ENCODE data around the gene MAB21L2.
A peak's percentile ranks its signal among the peaks of the same experiment; 100 is the strongest.
"Not testable (repeated sequence)": the region's sequence is repeated elsewhere in the genome, so short reads cannot be mapped to it uniquely, and the experiment has no call there.

MAB21L2 gene

DNA sequence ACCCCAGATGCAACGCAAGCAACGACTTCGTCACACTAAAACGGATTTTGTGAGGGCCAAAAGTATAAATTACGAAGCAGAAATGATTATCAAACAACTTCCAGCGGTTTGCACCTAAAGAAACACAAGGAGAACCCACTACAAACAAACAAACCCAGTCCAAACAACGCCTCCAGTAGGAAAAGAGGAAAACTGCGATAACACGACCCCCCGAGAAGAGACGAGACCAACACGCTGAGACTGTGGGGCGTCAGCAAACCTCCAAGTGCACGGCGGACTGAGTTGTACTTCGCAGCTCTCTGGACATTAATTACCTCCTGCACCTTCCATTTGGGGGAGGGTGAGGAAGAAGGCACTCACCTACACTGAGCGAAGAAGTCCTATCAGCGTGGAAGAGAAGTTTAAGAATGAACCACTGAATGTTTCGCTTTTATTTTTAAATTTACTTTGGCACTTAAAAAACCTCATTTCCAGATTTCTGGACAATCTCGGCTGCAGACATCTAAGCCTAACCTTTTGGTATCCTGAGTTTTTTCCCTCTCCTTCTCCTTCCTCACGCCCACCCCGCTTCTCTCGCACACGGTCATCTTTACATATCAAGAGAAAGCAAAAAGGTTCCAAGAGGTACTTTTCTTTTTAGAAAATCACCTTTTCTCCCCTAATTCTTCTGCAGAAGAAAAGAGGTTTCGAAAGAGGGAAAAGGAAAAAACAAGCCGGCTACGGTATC lies at the start of gene MAB21L2:
MAB21L2 (plus strand) TSS at position 6 of the 727 bp plus-strand sequence. CDS start 879 bp downstream, outside the sequence.
- peak within 1 kb of the TSS; percentile 89 for H3K4me3 ChIP-seq (ENCODE audit: low read length)
- DNase-seq (ENCODE audit: low read depth) = no peak
- peak; percentile 9 for TF ChIP-seq CTCF (conservative IDR thresholded peaks at IDR 0.05; ENCODE audit: low read depth, low read length)

DNA sequence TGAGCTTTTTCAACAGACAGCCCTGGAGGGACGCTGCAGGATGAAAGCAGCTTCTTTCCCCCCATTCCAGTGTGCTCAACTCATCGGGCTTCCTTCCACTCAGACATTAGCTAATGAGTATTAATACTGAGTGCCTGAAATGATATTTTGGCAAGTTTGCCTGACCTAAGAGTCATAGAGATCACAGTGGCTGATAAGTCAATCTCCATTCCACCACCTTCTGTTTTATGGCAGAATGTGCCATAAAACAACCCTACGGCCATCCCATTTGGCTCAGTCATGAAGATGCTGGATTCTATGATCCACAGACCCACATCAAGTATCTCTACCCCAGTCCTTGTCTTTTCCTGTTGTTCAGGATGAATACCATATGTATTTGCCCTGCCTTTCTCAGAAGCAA lies 48.3 kb upstream of the MAB21L2 start:
- TF ChIP-seq CTCF (conservative IDR thresholded peaks at IDR 0.05; ENCODE audit: low read depth, low read length) = no peak
- H3K4me3 ChIP-seq (ENCODE audit: low read length) = no peak overlapping the region
- DNase-seq (ENCODE audit: low read depth) = no peak

DNA sequence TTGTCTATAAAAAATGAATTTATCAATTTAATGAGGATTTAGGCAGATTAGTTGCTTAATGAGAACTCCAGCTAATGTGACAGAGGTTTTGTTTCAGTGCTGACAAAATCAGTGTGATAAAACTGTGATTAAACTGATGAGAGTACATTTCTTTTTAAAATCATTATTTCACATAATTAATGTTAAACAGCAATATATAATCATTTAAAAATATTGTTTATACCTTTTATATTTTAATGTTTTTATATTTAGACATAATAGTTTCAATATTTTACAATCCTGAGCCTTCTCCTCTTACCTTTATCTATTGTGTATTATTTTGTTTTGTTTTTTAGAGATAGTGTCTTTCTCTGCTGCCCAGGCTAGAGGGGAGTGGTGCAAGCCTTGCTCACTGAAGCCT lies 47.1 kb upstream of the MAB21L2 start:
- no peak for DNase-seq (ENCODE audit: low read depth)
- no peak for TF ChIP-seq CTCF (conservative IDR thresholded peaks at IDR 0.05; ENCODE audit: low read depth, low read length)
- no peak overlapping the region for H3K4me3 ChIP-seq (ENCODE audit: low read length)

- not testable (repeated sequence) for DNase-seq (ENCODE audit: low read depth)
Observed at GRCh38 chr4:150537911-150538310, 44.0 kb upstream of the MAB21L2 start.

GRCh38 chr4:150540536-150540935 lies 41.4 kb upstream of the MAB21L2 start:
- TF ChIP-seq CTCF (conservative IDR thresholded peaks at IDR 0.05; ENCODE audit: low read depth, low read length) = no peak
- no peak overlapping the region for H3K4me3 ChIP-seq (ENCODE audit: low read length)
- no peak for DNase-seq (ENCODE audit: low read depth)

More at GRCh38 chr4:150537911-150538310, 44.0 kb upstream of the MAB21L2 start:
- H3K4me3 ChIP-seq (ENCODE audit: low read length) = not testable (repeated sequence)

- no peak for TF ChIP-seq CTCF (conservative IDR thresholded peaks at IDR 0.05; ENCODE audit: low read depth, low read length)
- DNase-seq (ENCODE audit: low read depth) = no peak
- H3K4me3 ChIP-seq (ENCODE audit: low read length) = no peak overlapping the region
Observed at GRCh38 chr4:150540959-150541360, 41.0 kb upstream of the MAB21L2 start.

DNA sequence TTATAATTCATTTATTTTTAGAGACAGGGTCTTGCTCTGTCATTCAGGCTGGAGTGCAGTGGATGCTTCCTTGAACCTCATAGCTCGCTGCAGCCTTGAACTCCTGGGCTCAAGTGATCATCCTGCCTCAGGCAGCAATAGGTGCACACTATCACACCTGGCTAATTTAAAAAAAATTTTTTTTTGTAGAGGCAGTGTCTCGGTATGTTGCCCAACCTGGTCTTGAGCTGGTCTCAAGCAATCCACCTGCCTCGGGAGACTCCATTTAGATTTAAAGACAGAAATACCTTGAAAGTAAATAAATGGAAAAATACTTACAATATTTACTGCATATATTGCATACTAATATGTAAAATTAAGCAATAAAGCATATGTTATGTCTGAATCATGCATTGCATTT lies 40.3 kb upstream of the MAB21L2 start:
- no peak for DNase-seq (ENCODE audit: low read depth)
- TF ChIP-seq CTCF (conservative IDR thresholded peaks at IDR 0.05; ENCODE audit: low read depth, low read length) = no peak

More for the DNA sequence above, 40.3 kb upstream of the MAB21L2 start:
- no peak overlapping the region for H3K4me3 ChIP-seq (ENCODE audit: low read length)
